ENCODE data around the gene STAG1.

DNA sequence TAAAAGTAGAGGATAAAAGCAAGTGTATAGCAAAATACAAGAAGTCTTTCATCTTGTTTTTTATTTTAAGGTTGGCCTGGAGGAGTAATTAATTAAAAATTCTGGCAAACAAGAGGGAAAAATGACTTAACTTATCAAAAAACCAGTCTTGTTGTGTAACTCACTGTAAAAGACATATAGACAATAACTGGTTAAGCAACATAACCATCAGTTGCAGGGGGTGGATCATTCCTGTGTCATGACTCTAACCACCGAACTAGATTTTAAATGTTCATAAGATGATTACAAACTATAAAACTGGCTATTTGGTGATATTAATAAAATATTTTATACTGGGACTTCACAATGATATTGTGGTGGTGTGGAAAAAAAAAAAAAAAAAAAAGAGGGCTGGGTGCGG, 130.6 kb downstream of the STAG1 start:
- no peak for TF ChIP-seq CTCF (IDR thresholded peaks at IDR 0.05)
- no peak for TF ChIP-seq POLR2A (IDR thresholded peaks at IDR 0.05)
